Gastrocnemius medialis (tissue), 4 donors: ENCODE measurements around the gene MAPK11. TPM values are rescaled to one million over a fixed set of nuclear protein-coding genes. Genes with fewer than 3 reads are reported as not detected.

Experiments
- ATAC-seq, 2 donors: fragments of 150-250 bp; one replicate each; pipeline ENCODE4 v1.9.1; 2016
- DNase-seq, 2 donors: peaks; one replicate each; pipeline ENCODE4 v3.0.0-alpha.2; 2019
- H3K27ac ChIP-seq, 4 donors: fragments of 200-600 bp; sonication (generic); 1 replicate in 1 of 4; 2 replicates in 3 of 4; pipeline ENCODE4 v1.5.1; 2016 to 2018; ENCODE audit warnings: mild to moderate bottlenecking in 2 of 4, moderate library complexity in 1 of 4
- H3K27me3 ChIP-seq, 3 donors: fragments of 200-600 bp; sonication (generic) in 2 of 3; 1 replicate in 1 of 3; 2 replicates in 2 of 3; pipeline versions ENCODE4 v1.5.1 to v1.6.0; 2016 to 2019; ENCODE audit warnings: mild to moderate bottlenecking in 1 of 3, moderate library complexity in 1 of 3
- H3K36me3 ChIP-seq, 2 donors: fragments of 200-600 bp; sonication (generic) in 1 of 2; one replicate each; pipeline ENCODE4 v1.5.1; 2017 to 2018
- H3K4me1 ChIP-seq, 2 donors: fragments of 200-600 bp; sonication (generic) in 1 of 2; one replicate each; pipeline ENCODE4 v1.5.1; 2016 to 2017; ENCODE audit warnings: mild to moderate bottlenecking in 2 of 2
- H3K4me3 ChIP-seq, 4 donors: fragments of 200-600 bp; sonication (generic) in 3 of 4; 1 replicate in 1 of 4; 2 replicates in 3 of 4; pipeline ENCODE4 v1.5.1; 2016 to 2019; ENCODE audit warnings: mild to moderate bottlenecking in 2 of 4
- H3K9me3 ChIP-seq, 3 donors: fragments of 200-600 bp; sonication (generic) in 2 of 3; 1 replicate in 1 of 3; 2 replicates in 2 of 3; pipeline ENCODE4 v1.5.1; 2016 to 2019
- POLR2A ChIP-seq, 2 donors: fragments of 450-650 bp; IDR thresholded peaks; one replicate each; pipeline ENCODE4 v1.6.1; 2017; ENCODE audit warnings: antibody characterized with exemption in 2 of 2, mild to moderate bottlenecking in 2 of 2, moderate library complexity in 2 of 2
- in situ Hi-C, 4 donors: fragments of 200-750 bp; cut with MboI; loops; one replicate each; pipeline versions ENCODE4 v1.15.0 to v1.8.0; 2017; ENCODE audit warnings: low sequenced_read_pairs in 4 of 4
- intact Hi-C: fragments of 100-400 bp; cut with DNase I; formaldehyde crosslinking; loops from one replicate; pipeline ENCODE4 v1.15.1; 2023; ENCODE audit warnings: low total_unique reads
- total RNA-seq, 4 donors: library from RNA; depleted of rRNA; stranded (reverse); fragments of >200 nt; gene quantifications; one replicate each; pipeline versions ENCODE4 v1.1.0 to v1.2.3, GENCODE V29; 2016
- TF ChIP-seq, protein P1 (sequence below), 5 experiments: fragments of 450-650 bp in 3 of 5; fragments of 200-600 bp in 2 of 5; sonication (generic) in 2 of 5; IDR thresholded peaks in 4 of 5; conservative IDR thresholded peaks in 1 of 5; 1 replicate in 4 of 5; 2 replicates in 1 of 5; pipeline ENCODE4 v1.5.1; 2016 to 2019; ENCODE audit warnings: antibody characterized with exemption in 5 of 5, mild to moderate bottlenecking in 3 of 5, moderate library complexity in 3 of 5

Gene MAPK11
- total RNA-seq, 4 donors from 2014 or later, result 1.8 to 4.2 (median 3.4) TPM

GRCh38 chr22:50278956-50279619 is 8.9 kb upstream of the MAPK11 start:
- in situ Hi-C loops, result loop anchor here in 2 of 4 donors (10.0 kb wide), 1 partner anchor 46 kb away; the partner anchor contains the start of gene DENND6B (in 2 of the 2)
- no peak for ATAC-seq
- H3K4me1 ChIP-seq, result peaks cover 0 to 3% of the 10 kb centered on the region in 2 donors
- no peak overlapping the region for H3K4me3 ChIP-seq
- peaks cover 0 to 9% of the 10 kb centered on the region in 2 donors for H3K36me3 ChIP-seq
- TF ChIP-seq, protein P1, sequence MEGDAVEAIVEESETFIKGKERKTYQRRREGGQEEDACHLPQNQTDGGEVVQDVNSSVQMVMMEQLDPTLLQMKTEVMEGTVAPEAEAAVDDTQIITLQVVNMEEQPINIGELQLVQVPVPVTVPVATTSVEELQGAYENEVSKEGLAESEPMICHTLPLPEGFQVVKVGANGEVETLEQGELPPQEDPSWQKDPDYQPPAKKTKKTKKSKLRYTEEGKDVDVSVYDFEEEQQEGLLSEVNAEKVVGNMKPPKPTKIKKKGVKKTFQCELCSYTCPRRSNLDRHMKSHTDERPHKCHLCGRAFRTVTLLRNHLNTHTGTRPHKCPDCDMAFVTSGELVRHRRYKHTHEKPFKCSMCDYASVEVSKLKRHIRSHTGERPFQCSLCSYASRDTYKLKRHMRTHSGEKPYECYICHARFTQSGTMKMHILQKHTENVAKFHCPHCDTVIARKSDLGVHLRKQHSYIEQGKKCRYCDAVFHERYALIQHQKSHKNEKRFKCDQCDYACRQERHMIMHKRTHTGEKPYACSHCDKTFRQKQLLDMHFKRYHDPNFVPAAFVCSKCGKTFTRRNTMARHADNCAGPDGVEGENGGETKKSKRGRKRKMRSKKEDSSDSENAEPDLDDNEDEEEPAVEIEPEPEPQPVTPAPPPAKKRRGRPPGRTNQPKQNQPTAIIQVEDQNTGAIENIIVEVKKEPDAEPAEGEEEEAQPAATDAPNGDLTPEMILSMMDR (IDR thresholded peaks at IDR 0.05 in 4 of 5, conservative IDR thresholded peaks at IDR 0.05 in 1 of 5), result no peak
- TF ChIP-seq POLR2A (IDR thresholded peaks at IDR 0.05), result no peak
- no peaks in the 10 kb centered on the region for H3K27me3 ChIP-seq
- H3K27ac ChIP-seq, result no peak overlapping the region
- H3K9me3 ChIP-seq, result no peaks in the 10 kb centered on the region
- DNase-seq, result no peak
- intact Hi-C loops, result loop anchor here (5.0 kb wide), 1 partner anchor 48 kb away; the partner anchor contains the start of gene DENND6B

DNA sequence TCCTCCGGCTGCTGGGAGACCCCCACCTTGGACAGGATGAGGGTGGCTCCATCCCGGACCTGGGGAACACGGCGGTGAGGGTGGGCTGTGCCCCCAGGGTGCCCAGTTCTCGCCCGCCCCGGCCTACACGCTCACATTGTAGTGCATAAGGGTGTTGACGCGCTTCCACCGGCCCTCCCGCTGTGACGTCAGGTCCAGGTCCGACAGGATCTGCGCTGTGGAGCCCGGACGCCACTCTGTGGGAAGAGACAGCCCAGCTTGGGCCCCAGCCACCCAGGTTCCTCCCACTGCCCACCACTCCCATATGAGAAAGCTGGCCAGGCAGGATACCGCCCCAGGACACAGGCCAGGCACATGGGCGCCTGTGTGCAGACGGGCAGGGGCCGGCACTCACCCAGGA is 8.3 kb upstream of the MAPK11 start:
- no peak overlapping the region for H3K27ac ChIP-seq
- no peak overlapping the region for H3K4me3 ChIP-seq
- peaks cover 0 to 9% of the 10 kb centered on the region in 2 donors for H3K36me3 ChIP-seq
- H3K9me3 ChIP-seq, result no peaks in the 10 kb centered on the region
- intact Hi-C loops (loop anchor here (5.0 kb wide), 1 partner anchor 49 kb away; the partner anchor contains the start of gene DENND6B), in situ Hi-C loops (loop anchor here in 2 of 4 donors (10.0 kb wide), 1 partner anchor 46 kb away; the partner anchor contains the start of gene DENND6B (in 2 of the 2))
- H3K4me1 ChIP-seq, result peaks cover 0 to 4% of the 10 kb centered on the region in 2 donors
- TF ChIP-seq, protein P1 (IDR thresholded peaks at IDR 0.05 in 4 of 5, conservative IDR thresholded peaks at IDR 0.05 in 1 of 5), result no peak
- no peak for TF ChIP-seq POLR2A (IDR thresholded peaks at IDR 0.05)
- no peaks in the 10 kb centered on the region for H3K27me3 ChIP-seq
- DNase-seq (no peak), ATAC-seq (no peak)

- H3K27me3 ChIP-seq, result no peaks in the 10 kb centered on the region
- intact Hi-C loops (loop anchor here (5.0 kb wide), 1 partner anchor 50 kb away; the partner anchor contains the start of gene DENND6B), in situ Hi-C loops (loop anchor here in 2 of 4 donors (10.0 kb wide), 1 partner anchor 47 kb away; the partner anchor contains the start of gene DENND6B (in 2 of the 2))
- no peak overlapping the region for H3K4me3 ChIP-seq
- no peak overlapping the region for H3K27ac ChIP-seq
- H3K4me1 ChIP-seq, result peaks cover 0 to 4% of the 10 kb centered on the region in 2 donors
- TF ChIP-seq, protein P1 (IDR thresholded peaks at IDR 0.05 in 4 of 5, conservative IDR thresholded peaks at IDR 0.05 in 1 of 5), result no peak
- no peak for TF ChIP-seq POLR2A (IDR thresholded peaks at IDR 0.05)
- H3K9me3 ChIP-seq, result no peaks in the 10 kb centered on the region
- H3K36me3 ChIP-seq, result peaks cover 0 to 9% of the 10 kb centered on the region in 2 donors
- ATAC-seq, result no peak
- no peak for DNase-seq
Observed at GRCh38 chr22:50277761-50278160, 7.6 kb upstream of the MAPK11 start.

DNA sequence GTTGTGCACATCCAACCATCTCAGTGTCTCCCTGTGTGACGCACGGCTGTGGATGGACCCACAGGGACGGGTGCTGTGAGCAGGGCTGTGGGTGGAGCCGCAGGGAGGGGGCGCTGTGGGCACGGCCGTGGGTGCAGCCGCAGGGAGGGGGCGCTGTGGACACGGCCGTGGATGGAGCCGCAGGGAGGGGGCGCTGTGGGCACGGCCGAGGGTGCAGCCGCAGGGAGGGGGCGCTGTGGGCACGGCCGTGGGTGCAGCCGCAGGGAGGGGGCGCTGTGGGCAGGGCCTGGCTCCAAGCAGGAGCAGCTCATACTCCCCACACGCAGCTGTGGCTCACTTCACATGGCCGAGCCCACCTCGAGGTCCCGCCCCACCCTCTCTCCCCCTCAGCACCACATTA is 6.0 kb upstream of the MAPK11 start:
- Histone ChIP-seq H3K36me3 (peaks cover 0 to 6% of the 10 kb centered on the region in 2 donors), H3K27ac (no peak overlapping the region)

More for the DNA sequence above, 6.0 kb upstream of the MAPK11 start:
- H3K27me3 ChIP-seq, result peaks cover 2 to 7% (median 4%) of the 10 kb centered on the region in 3 donors
- in situ Hi-C loops (loop anchor here in 2 of 4 donors (10.0 kb wide), 1 partner anchor 49 kb away; the partner anchor contains the start of gene DENND6B (in 2 of the 2)), intact Hi-C loops (loop anchor here (5.0 kb wide), 1 partner anchor 51 kb away; the partner anchor contains the start of gene DENND6B)
- TF ChIP-seq POLR2A (IDR thresholded peaks at IDR 0.05), result no peak
- TF ChIP-seq, protein P1 (IDR thresholded peaks at IDR 0.05 in 4 of 5, conservative IDR thresholded peaks at IDR 0.05 in 1 of 5), result peak in 2 of 5 experiments; percentile 28 to 46
- H3K9me3 ChIP-seq, result no peaks in the 10 kb centered on the region
- peaks cover 4 to 12% of the 10 kb centered on the region in 2 donors for H3K4me1 ChIP-seq
- no peak for DNase-seq
- ATAC-seq, result peak; percentile 6 to 40
- no peak overlapping the region for H3K4me3 ChIP-seq
